SK-N-SH treated with all-trans-retinoic acid at 6 μM for 48 hours (cell line): ENCODE data around the gene NAA20.

ENCODE experiments used
- ATAC-seq: fragments of 200-7000 bp; cut with Tn5 transposase; 3 replicates; pipeline ENCODE4 v1.9.1; 2020; ENCODE audit warnings: mild to moderate bottlenecking, moderate library complexity
- ARNTL ChIP-seq: fragments of 450-650 bp; formaldehyde crosslinking; IDR thresholded peaks from 2 replicates; pipeline ENCODE4 v1.5.0; 2020; ENCODE audit warnings: low read depth, mild to moderate bottlenecking, moderate library complexity, borderline replicate concordance
- BACH2 ChIP-seq: fragments of 250-450 bp; sonication (Bioruptor Pico); IDR thresholded peaks from 2 replicates; pipeline ENCODE4 v1.9.0; 2021; ENCODE audit warnings: mild to moderate bottlenecking, borderline replicate concordance
- CSDC2 ChIP-seq: fragments of 250-450 bp; sonication (Bioruptor Pico); IDR thresholded peaks from 2 replicates; pipeline ENCODE4 v1.5.0; 2020; ENCODE audit warnings: mild to moderate bottlenecking, moderate library complexity
- ESRRG ChIP-seq: fragments of 250-450 bp; sonication (Bioruptor Pico); IDR thresholded peaks from 2 replicates; pipeline ENCODE4 v1.6.1; 2021; ENCODE audit warnings: mild to moderate bottlenecking
- GLIS3 ChIP-seq: fragments of 250-450 bp; sonication (Bioruptor Pico); IDR thresholded peaks from 2 replicates; pipeline ENCODE4 v1.5.0; 2020; ENCODE audit warnings: mild to moderate bottlenecking, moderate library complexity
- ISL1 ChIP-seq: fragments of 250-450 bp; sonication (Bioruptor Pico); IDR thresholded peaks from 2 replicates; pipeline ENCODE4 v2.1.2; 2022; ENCODE audit warnings: mild to moderate bottlenecking, moderate library complexity
- OSR1 ChIP-seq: fragments of 250-450 bp; sonication (Bioruptor Pico); IDR thresholded peaks from 2 replicates; pipeline ENCODE4 v1.8.0; 2022; ENCODE audit warnings: moderate library complexity, mild to moderate bottlenecking, inconsistent platforms
- PATZ1 ChIP-seq: fragments of 250-450 bp; sonication (Bioruptor Pico); IDR thresholded peaks from 2 replicates; pipeline ENCODE4 v1.8.0; 2020; ENCODE audit warnings: mild to moderate bottlenecking, moderate library complexity, borderline replicate concordance
- PPARA ChIP-seq: fragments of 250-450 bp; sonication (Bioruptor Pico); IDR thresholded peaks from 2 replicates; pipeline ENCODE4 v1.5.0; 2020; ENCODE audit warnings: mild to moderate bottlenecking, borderline replicate concordance
- RARB ChIP-seq: fragments of 250-450 bp; sonication (Bioruptor Pico); IDR thresholded peaks from 2 replicates; pipeline ENCODE4 v1.8.0; 2021; ENCODE audit warnings: mild to moderate bottlenecking, moderate library complexity
- SNAI2 ChIP-seq: fragments of 250-450 bp; sonication (Bioruptor Pico); IDR thresholded peaks from 2 replicates; pipeline ENCODE4 v1.5.0; 2020; ENCODE audit warnings: mild to moderate bottlenecking, moderate library complexity
- TOX ChIP-seq: fragments of 250-450 bp; sonication (Bioruptor Pico); IDR thresholded peaks from 2 replicates; pipeline ENCODE4 v1.8.0; 2021; ENCODE audit warnings: mild to moderate bottlenecking, moderate library complexity, borderline replicate concordance
- ZC3H10 ChIP-seq: fragments of 250-450 bp; sonication (Bioruptor Pico); IDR thresholded peaks from 2 replicates; pipeline ENCODE4 v1.5.1; 2021; ENCODE audit warnings: mild to moderate bottlenecking, moderate library complexity
- ZFP30 ChIP-seq: fragments of 450-650 bp; formaldehyde crosslinking; IDR thresholded peaks from 2 replicates; pipeline ENCODE4 v1.5.0; 2022; ENCODE audit warnings: mild to moderate bottlenecking, moderate library complexity
- ZNF565 ChIP-seq: fragments of 450-650 bp; formaldehyde crosslinking; conservative IDR thresholded peaks from 2 replicates; pipeline ENCODE4 v1.5.0; 2020; ENCODE audit warnings: low read depth, mild to moderate bottlenecking, moderate library complexity
- ZNF70 ChIP-seq: fragments of 450-650 bp; formaldehyde crosslinking; IDR thresholded peaks from 2 replicates; pipeline ENCODE4 v1.5.0; 2020; ENCODE audit warnings: mild to moderate bottlenecking, moderate library complexity
- ZNF8 ChIP-seq: fragments of 450-650 bp; formaldehyde crosslinking; IDR thresholded peaks from 2 replicates; pipeline ENCODE4 v1.5.0; 2020; ENCODE audit warnings: mild to moderate bottlenecking, moderate library complexity
- TF ChIP-seq, protein P1 (sequence below): fragments of 250-450 bp; sonication (Bioruptor Pico); IDR thresholded peaks from 2 replicates; pipeline ENCODE4 v1.5.1; 2020; ENCODE audit warnings: low read depth, mild to moderate bottlenecking, moderate library complexity
- TF ChIP-seq, protein P2 (sequence below): fragments of 250-450 bp; sonication (Bioruptor Pico); IDR thresholded peaks from 2 replicates; pipeline ENCODE4 v1.8.0; 2021; ENCODE audit warnings: low read depth, mild to moderate bottlenecking, moderate library complexity, borderline replicate concordance
- TF ChIP-seq, protein P3 (sequence below): fragments of 250-450 bp; sonication (Bioruptor Pico); IDR thresholded peaks from 2 replicates; pipeline ENCODE4 v1.5.1; 2021; ENCODE audit warnings: mild to moderate bottlenecking, moderate library complexity
- TF ChIP-seq, protein P4 (sequence below): fragments of 250-450 bp; sonication (Bioruptor Pico); IDR thresholded peaks from 2 replicates; pipeline ENCODE4 v1.5.0; 2020; ENCODE audit warnings: mild to moderate bottlenecking, moderate library complexity

Gene NAA20

DNA sequence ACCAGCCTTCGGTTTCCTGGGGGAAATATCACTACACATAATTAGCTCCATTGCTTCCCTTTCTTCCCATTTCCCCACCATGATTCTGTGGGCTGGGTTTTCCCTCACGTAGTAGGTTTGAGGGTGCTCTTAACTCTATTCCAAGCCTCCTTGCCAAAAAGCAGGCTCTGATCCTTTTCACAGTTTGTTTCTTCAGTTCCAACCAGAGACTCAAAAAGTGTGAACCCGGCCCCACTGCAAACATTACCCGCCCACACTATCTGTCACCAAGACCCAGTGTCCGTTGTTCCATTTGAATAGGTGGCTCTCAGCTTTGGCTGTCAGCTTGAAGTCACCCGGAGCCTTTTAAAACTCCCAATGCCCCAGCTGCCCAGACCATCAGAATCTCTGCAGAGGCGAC is 11.8 kb upstream of the NAA20 start:
- no peak for TF ChIP-seq ZC3H10 (CRISPR knock-in tag)
- TF ChIP-seq, protein P1, sequence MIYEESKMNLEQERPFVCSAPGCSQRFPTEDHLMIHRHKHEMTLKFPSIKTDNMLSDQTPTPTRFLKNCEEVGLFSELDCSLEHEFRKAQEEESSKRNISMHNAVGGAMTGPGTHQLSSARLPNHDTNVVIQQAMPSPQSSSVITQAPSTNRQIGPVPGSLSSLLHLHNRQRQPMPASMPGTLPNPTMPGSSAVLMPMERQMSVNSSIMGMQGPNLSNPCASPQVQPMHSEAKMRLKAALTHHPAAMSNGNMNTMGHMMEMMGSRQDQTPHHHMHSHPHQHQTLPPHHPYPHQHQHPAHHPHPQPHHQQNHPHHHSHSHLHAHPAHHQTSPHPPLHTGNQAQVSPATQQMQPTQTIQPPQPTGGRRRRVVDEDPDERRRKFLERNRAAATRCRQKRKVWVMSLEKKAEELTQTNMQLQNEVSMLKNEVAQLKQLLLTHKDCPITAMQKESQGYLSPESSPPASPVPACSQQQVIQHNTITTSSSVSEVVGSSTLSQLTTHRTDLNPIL (CRISPR knock-in tag): no peak
- no peak for TF ChIP-seq ISL1 (CRISPR knock-in tag)
- TF ChIP-seq, protein P2, sequence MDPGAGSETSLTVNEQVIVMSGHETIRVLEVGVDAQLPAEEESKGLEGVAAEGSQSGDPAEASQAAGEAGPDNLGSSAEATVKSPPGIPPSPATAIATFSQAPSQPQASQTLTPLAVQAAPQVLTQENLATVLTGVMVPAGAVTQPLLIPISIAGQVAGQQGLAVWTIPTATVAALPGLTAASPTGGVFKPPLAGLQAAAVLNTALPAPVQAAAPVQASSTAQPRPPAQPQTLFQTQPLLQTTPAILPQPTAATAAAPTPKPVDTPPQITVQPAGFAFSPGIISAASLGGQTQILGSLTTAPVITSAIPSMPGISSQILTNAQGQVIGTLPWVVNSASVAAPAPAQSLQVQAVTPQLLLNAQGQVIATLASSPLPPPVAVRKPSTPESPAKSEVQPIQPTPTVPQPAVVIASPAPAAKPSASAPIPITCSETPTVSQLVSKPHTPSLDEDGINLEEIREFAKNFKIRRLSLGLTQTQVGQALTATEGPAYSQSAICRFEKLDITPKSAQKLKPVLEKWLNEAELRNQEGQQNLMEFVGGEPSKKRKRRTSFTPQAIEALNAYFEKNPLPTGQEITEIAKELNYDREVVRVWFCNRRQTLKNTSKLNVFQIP (CRISPR knock-in tag): no peak
- no peak for TF ChIP-seq PPARA (CRISPR knock-in tag)
- no peak for TF ChIP-seq CSDC2 (CRISPR knock-in tag)
- no peak for TF ChIP-seq OSR1 (CRISPR knock-in tag)
- TF ChIP-seq BACH2: no peak
- TF ChIP-seq ZNF565 (CRISPR knock-in tag): no peak
- TF ChIP-seq TOX (CRISPR knock-in tag): no peak
- no peak for TF ChIP-seq SNAI2 (CRISPR knock-in tag)
- TF ChIP-seq, protein P3, sequence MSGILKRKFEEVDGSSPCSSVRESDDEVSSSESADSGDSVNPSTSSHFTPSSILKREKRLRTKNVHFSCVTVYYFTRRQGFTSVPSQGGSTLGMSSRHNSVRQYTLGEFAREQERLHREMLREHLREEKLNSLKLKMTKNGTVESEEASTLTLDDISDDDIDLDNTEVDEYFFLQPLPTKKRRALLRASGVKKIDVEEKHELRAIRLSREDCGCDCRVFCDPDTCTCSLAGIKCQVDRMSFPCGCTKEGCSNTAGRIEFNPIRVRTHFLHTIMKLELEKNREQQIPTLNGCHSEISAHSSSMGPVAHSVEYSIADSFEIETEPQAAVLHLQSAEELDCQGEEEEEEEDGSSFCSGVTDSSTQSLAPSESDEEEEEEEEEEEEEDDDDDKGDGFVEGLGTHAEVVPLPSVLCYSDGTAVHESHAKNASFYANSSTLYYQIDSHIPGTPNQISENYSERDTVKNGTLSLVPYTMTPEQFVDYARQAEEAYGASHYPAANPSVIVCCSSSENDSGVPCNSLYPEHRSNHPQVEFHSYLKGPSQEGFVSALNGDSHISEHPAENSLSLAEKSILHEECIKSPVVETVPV (CRISPR knock-in tag): no peak
- TF ChIP-seq GLIS3 (CRISPR knock-in tag): no peak
- TF ChIP-seq ESRRG (CRISPR knock-in tag): no peak
- TF ChIP-seq ZNF70: no peak
- TF ChIP-seq RARB: no peak
- TF ChIP-seq ARNTL (CRISPR knock-in tag): no peak
- no peak for TF ChIP-seq ZFP30 (CRISPR knock-in tag)
- ATAC-seq: no peak

DNA sequence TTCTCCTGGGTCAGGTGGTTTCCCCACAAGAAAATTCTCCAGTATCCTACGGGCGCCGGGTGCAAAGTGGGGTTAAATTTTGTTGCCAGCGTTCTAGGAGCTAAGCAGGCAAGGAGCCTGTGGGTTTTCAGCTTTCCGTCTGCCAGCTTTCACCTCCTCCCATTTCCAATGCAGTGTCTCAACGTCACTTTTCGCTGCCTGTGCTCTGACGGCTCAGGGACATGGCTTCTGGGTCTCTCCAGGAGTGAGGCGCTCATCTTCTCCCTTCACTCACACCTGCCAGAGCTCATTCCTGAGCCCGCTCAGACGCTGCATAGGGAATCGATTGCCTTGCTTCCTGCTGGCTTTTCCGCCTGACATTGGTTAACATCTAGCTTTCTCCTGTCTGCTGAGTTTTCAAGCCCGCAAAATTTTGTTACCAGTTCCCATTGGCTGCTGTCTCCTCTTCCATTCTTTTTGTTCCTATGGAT is 7.3 kb upstream of the NAA20 start:
- ATAC-seq: no peak
- no peak for TF ChIP-seq ISL1 (CRISPR knock-in tag)
- no peak for TF ChIP-seq BACH2
- TF ChIP-seq PATZ1 (CRISPR knock-in tag): no peak
- TF ChIP-seq, protein P4, sequence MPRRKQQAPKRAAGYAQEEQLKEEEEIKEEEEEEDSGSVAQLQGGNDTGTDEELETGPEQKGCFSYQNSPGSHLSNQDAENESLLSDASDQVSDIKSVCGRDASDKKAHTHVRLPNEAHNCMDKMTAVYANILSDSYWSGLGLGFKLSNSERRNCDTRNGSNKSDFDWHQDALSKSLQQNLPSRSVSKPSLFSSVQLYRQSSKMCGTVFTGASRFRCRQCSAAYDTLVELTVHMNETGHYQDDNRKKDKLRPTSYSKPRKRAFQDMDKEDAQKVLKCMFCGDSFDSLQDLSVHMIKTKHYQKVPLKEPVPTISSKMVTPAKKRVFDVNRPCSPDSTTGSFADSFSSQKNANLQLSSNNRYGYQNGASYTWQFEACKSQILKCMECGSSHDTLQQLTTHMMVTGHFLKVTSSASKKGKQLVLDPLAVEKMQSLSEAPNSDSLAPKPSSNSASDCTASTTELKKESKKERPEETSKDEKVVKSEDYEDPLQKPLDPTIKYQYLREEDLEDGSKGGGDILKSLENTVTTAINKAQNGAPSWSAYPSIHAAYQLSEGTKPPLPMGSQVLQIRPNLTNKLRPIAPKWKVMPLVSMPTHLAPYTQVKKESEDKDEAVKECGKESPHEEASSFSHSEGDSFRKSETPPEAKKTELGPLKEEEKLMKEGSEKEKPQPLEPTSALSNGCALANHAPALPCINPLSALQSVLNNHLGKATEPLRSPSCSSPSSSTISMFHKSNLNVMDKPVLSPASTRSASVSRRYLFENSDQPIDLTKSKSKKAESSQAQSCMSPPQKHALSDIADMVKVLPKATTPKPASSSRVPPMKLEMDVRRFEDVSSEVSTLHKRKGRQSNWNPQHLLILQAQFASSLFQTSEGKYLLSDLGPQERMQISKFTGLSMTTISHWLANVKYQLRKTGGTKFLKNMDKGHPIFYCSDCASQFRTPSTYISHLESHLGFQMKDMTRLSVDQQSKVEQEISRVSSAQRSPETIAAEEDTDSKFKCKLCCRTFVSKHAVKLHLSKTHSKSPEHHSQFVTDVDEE (CRISPR knock-in tag): no peak
- no peak for TF ChIP-seq GLIS3 (CRISPR knock-in tag)
- TF ChIP-seq OSR1 (CRISPR knock-in tag): no peak
- TF ChIP-seq SNAI2 (CRISPR knock-in tag): no peak
- TF ChIP-seq ZNF8 (CRISPR knock-in tag): no peak
- TF ChIP-seq, protein P2 (CRISPR knock-in tag): no peak
- TF ChIP-seq TOX (CRISPR knock-in tag): no peak
- TF ChIP-seq, protein P3 (CRISPR knock-in tag): no peak
